Measurements from ENCODE around the gene STK17A. TPM values are rescaled to one million over a fixed set of nuclear protein-coding genes. Genes with fewer than 3 reads are reported as not detected.
"Not testable (repeated sequence)": the region's sequence is repeated elsewhere in the genome, so short reads cannot be mapped to it uniquely, and the experiment has no call there.

The STK17A gene
- total RNA-seq, 4 donors from 2014 or later = 7.9 to 22.9 (median 16.4) TPM

DNA sequence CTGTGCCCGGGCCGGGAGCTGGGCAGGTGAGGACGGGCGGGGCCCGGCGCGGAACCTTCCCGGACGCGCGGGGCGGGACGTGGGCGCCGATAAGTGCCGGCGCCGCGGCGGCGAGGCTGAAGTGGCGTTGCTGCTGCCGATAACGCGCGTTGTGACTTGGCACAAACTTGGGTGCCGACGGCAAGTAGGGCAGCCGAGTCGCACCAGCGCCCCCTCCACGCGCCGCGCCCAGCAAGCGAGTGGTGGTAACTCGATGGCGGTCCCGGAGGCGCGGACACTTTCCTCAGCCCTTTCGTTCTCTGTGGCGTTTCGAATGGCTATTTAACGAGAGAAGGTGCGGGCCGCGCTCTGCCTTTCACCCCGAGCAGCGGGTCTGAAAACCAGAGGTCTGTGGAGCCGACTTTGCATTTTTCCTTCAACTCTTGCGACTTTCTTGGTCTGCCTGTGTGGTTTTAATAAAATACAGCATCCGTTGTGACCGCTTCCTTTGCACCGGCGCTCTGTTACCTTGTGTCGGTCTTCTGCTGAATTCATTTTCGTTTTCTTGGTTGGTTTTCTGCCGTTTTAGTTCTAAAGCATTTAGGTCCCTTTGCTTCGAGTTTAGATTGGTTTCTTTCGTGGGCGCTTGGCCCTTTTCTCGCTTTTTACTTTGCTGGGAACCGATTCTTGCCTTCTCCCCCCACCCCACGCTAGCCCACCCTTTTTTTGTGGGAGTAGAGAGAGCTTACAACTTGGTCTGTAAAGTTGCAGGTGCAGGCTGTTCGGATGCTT, 701 bp downstream of the STK17A start:
- peak in 2 of 6 experiments; percentile 2 to 16 for TF ChIP-seq CTCF (IDR thresholded peaks at IDR 0.05)
- peak in 1 of 2 donors; percentile 36 for TF ChIP-seq POLR2A (IDR thresholded peaks at IDR 0.05)
- peaks cover 11 to 15% of the 10 kb centered on the region in 2 donors for H3K4me1 ChIP-seq
- H3K4me3 ChIP-seq (replicated peaks in 1 of 3) = peak overlapping the region; percentile 60 to 95 (median 91)
- H3K36me3 ChIP-seq = no peaks in the 10 kb centered on the region
- DNase-seq = peak; percentile 82 to 86
- peak overlapping the region; percentile 78 to 93 (median 82) for H3K27ac ChIP-seq
- H3K9me3 ChIP-seq = no peaks in the 10 kb centered on the region
- H3K27me3 ChIP-seq = no peaks in the 10 kb centered on the region
- WGBS, 2 donors = 0 to 1% methylated on average over 26 to 27 of the region's 66 CpGs
- intact Hi-C loops (cut with DNase I) = loop anchor here (2.0 to 5.0 kb wide), 2 partner anchors 115 to 254 kb away; no protein-coding TSS in a partner anchor

GRCh38 chr7:43584195-43584586, 1.3 kb downstream of the STK17A start:
- 30 to 31% methylated on average over 8 of the region's 8 CpGs for WGBS, 2 donors
- peaks cover 11 to 15% of the 10 kb centered on the region in 2 donors for H3K4me1 ChIP-seq
- intact Hi-C loops (cut with DNase I) = loop anchor here (5.0 kb wide), 1 partner anchor 253 kb away; no protein-coding TSS in a partner anchor
- no peaks in the 10 kb centered on the region for H3K27me3 ChIP-seq
- no peaks in the 10 kb centered on the region for H3K36me3 ChIP-seq
- DNase-seq = no peak
- peak overlapping the region; percentile 78 to 93 (median 82) for H3K27ac ChIP-seq
- no peaks in the 10 kb centered on the region for H3K9me3 ChIP-seq
- no peak for TF ChIP-seq CTCF (IDR thresholded peaks at IDR 0.05)
- no peak for TF ChIP-seq POLR2A (IDR thresholded peaks at IDR 0.05)
- peak overlapping the region in 2 of 3 donors; percentile 91 to 95 for H3K4me3 ChIP-seq (replicated peaks in 1 of 3)

- WGBS, 2 donors = 90% methylated on average over 11 of the region's 11 CpGs
- H3K9me3 ChIP-seq; H3K27ac ChIP-seq; H3K36me3 ChIP-seq; DNase-seq; H3K4me3 ChIP-seq (replicated peaks in 1 of 3); H3K27me3 ChIP-seq: not testable (repeated sequence)
- intact Hi-C loops (cut with DNase I) = loop anchor here (5.0 kb wide), 1 partner anchor 253 kb away; no protein-coding TSS in a partner anchor
- peaks cover 11 to 15% of the 10 kb centered on the region in 2 donors for H3K4me1 ChIP-seq
Observed at GRCh38 chr7:43584733-43585132, 1.8 kb downstream of the STK17A start.

DNA sequence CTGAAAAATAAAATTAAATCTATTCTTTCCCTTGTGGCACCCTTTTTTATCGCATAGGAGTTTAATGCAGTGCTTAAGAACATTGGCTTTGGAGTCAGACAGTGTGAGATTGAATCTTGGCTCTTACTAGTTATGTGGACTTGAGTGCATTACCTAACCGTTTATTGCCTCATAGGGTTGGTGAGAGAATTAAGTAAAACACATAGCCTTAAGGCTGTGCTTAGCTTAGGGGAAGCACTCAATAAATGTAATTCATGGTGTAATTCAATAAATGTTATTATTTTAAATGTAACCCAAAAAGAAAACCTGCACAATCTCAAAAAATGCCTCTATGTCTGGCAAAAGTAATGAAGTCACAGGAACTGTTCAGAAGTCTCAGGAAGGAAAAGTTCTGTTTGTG, 2.7 kb downstream of the STK17A start:
- H3K36me3 ChIP-seq = no peaks in the 10 kb centered on the region
- H3K4me1 ChIP-seq = peaks cover 11 to 15% of the 10 kb centered on the region in 2 donors
- no peaks in the 10 kb centered on the region for H3K9me3 ChIP-seq
- TF ChIP-seq CTCF (IDR thresholded peaks at IDR 0.05) = no peak
- no peak for TF ChIP-seq POLR2A (IDR thresholded peaks at IDR 0.05)
- intact Hi-C loops (cut with DNase I) = no loop called here
- H3K27ac ChIP-seq = no peak overlapping the region
- DNase-seq = no peak
- WGBS, 2 donors = 64 to 78% methylated on average over 2 of the region's 2 CpGs
- H3K27me3 ChIP-seq = no peaks in the 10 kb centered on the region
- H3K4me3 ChIP-seq (replicated peaks in 1 of 3) = no peak overlapping the region

DNA sequence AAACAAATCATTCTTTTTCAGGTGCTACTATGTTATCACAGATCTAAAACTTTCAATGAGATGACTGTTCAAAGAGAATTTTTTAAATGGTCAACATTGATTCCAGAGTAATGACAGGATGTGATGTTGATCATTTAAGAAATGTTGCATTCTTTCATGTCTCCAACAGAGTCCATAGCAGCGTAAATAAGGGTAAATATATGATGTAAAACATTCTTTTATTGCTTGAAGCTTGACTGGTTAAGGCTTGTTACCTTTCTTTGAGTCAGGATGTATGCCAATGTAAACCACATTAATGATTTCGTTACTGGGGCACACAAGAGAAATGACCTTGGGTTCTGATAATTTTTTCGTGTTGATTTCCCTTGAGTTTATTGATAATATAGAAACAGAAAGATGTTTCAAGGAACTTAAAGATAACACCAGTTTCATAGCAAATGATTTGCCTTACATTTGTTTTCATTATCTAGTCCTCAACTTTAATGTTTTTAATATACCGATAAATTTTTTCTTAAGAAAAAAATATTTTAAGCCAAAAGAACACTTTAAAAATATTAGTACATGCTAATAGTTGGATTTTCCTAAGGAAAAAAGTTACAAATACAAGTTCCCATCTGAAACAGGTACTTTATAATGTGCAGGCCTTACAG, 3.5 kb downstream of the STK17A start:
- TF ChIP-seq CTCF (IDR thresholded peaks at IDR 0.05) (no peak), POLR2A (IDR thresholded peaks at IDR 0.05) (no peak)
- Histone ChIP-seq H3K4me3 (replicated peaks in 1 of 3) (no peak overlapping the region), H3K27me3 (no peaks in the 10 kb centered on the region), H3K36me3 (no peaks in the 10 kb centered on the region), H3K4me1 (peaks cover 11 to 15% of the 10 kb centered on the region in 2 donors), H3K27ac (no peak overlapping the region), H3K9me3 (no peaks in the 10 kb centered on the region)
- intact Hi-C loops (cut with DNase I) = no loop called here
- no peak for DNase-seq
- WGBS, 2 donors = 85 to 86% methylated on average over 4 of the region's 4 CpGs
